ENCODE results near the gene KIAA1328.

GRCh38 chr18:37252342-37252741 is 423.4 kb downstream of the KIAA1328 start:
- TF ChIP-seq TCF7L2 (IDR thresholded peaks at IDR 0.05; ENCODE audit: low read depth, low read length): no peak
- no peak for TF ChIP-seq POLR2AphosphoS5 (IDR thresholded peaks at IDR 0.05; ENCODE audit: low read depth, low read length)
